Right renal pelvis (tissue), 4 donors: ENCODE results near the gene USP48. TPM values are rescaled to one million over a fixed set of nuclear protein-coding genes. Genes with fewer than 3 reads are reported as not detected.
A peak's percentile ranks its signal among the peaks of the same experiment; 100 is the strongest.
"Not testable (repeated sequence)": the region's sequence is repeated elsewhere in the genome, so short reads cannot be mapped to it uniquely, and the experiment has no call there.

Source experiments
- DNase-seq, 4 donors: peaks; one replicate each; pipeline ENCODE4 v3.0.0-alpha.2; 2013; ENCODE audit warnings: low read depth in 4 of 4, low spot score in 3 of 4, missing footprints in 1 of 4
- polyA plus RNA-seq, 4 donors: library from polyadenylated mRNA; unstranded; fragments of 120-200 nt; gene quantifications; one replicate each; pipeline ENCODE4 v1.2.1, GENCODE V29; 2013; ENCODE audit not compliant: insufficient read length in 4 of 4

The USP48 gene, protein sequence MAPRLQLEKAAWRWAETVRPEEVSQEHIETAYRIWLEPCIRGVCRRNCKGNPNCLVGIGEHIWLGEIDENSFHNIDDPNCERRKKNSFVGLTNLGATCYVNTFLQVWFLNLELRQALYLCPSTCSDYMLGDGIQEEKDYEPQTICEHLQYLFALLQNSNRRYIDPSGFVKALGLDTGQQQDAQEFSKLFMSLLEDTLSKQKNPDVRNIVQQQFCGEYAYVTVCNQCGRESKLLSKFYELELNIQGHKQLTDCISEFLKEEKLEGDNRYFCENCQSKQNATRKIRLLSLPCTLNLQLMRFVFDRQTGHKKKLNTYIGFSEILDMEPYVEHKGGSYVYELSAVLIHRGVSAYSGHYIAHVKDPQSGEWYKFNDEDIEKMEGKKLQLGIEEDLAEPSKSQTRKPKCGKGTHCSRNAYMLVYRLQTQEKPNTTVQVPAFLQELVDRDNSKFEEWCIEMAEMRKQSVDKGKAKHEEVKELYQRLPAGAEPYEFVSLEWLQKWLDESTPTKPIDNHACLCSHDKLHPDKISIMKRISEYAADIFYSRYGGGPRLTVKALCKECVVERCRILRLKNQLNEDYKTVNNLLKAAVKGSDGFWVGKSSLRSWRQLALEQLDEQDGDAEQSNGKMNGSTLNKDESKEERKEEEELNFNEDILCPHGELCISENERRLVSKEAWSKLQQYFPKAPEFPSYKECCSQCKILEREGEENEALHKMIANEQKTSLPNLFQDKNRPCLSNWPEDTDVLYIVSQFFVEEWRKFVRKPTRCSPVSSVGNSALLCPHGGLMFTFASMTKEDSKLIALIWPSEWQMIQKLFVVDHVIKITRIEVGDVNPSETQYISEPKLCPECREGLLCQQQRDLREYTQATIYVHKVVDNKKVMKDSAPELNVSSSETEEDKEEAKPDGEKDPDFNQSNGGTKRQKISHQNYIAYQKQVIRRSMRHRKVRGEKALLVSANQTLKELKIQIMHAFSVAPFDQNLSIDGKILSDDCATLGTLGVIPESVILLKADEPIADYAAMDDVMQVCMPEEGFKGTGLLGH
- polyA plus RNA-seq, result 10 to 100 TPM; 58.9 to 71.7 (median 65.9) TPM

DNA sequence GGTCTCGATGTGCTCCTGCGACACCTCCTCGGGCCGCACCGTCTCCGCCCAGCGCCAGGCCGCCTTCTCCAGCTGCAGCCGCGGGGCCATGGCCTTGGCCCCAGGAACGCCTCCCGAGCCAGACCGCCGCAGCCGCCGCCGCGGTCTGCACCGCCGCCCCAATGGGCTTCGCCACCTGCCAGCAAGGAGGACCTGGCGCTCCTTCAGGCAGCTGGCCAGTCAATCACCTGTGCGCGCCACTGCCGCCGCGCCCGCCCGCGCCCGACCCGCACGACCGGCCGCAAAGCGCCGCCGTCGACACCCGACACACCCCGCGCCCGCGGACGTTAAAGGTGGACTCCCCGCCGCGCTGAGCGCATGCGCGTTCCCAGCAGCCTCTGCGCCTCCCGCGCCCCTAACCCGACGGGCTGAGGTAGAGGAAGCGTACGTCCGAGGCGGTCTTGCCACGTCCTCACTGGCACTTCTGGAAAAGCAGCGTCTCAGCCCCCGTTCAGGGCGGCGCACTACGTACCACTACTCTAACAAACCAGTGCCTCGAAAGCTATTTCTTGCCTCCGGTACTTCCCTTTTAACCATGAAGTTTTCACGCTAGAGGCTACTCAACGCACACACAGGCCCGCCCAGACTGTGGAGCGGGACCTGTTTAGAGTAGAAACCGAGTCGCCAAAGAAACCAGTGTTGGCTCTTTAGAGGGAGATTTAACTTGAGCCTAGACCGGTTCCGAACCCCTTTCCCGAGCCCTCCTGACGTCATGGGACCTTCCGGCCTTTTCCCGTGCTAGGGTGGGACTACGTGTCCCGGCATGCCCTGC lies at the start of gene USP48:
USP48 (minus strand) TSS at position 282 of the 811 bp plus-strand sequence; CDS start at position 90, 192 bp downstream.
- DNase-seq, result peak; percentile 91 to 95 (median 94)

DNA sequence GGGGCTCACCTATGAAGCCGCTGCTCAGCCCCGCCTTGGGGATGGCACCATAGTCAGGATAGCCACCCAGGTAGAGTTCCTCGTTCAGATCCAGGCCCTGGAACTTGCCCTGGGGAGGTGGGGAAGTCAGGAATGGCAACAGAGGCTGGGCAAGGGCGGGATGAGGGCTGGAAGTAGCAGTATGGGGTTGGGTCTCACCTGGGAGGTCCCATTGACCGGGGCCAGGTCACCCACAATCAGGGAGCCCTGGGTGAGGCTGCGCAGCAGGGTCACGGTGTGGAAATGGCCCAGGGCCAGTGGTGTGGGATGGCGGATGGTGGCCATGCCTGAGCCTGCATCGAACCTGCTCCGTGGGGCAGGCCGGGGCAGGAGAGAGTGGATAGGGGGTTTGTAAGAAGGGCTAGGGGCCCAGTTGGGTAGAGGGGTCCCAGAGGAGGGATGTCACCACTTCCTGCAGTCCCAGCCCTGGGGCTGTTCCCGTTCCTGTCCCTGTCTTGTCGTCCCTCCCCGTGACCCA lies 48.6 kb upstream of the USP48 start:
- no peak for DNase-seq

DNA sequence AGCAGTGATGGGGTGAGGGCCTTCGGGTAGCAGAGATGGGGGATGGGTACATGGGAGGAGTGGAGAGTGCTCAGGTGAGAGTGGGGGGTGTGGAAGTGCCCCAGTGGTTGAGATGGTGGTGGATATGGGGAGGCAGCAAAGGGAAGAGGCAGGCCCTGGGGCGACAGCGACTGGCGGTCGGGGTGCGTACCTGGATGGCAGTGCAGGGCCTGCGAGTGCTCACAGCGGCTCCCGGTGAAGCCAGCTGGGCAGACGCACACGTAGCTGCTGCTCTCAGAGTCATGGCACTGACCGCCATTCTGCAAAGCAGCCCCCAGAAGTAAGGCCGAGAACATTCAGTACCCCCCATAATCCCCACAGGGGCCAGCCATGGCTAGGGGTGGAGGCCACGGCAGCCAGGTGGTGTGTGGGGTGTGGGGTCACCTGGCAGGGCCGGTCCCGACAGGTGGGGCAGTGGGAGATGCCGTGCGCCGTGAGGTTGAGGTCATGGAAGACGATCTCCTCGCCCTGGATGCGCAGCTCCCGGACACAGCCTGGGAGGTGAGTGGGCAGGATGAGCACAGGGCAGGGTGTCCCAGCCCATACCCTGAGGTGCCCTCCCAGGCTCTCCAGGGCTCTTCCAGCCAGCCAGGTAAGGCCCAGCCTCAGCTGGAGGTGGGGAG lies 48.0 kb upstream of the USP48 start:
- no peak for DNase-seq

DNA sequence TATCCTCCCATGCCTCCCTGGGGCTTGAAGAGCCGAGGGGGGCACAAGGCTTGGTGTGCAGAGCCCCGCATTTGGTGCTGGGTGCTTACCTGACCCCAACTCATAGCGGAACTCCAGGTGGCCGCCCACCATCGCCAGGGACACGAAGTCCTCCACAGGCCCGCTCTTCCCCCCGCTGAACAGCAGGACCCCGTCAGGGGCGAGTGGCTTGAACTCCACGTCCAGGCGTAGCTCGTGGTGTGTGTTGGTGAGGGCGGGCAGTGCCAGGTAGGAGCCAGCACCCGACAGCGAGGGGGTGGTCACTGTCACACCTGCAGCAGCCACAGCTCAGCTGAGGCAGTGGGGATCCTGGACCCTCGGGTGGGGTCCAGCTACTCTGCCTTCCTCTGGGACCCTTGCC lies 46.3 kb upstream of the USP48 start:
- no peak for DNase-seq

DNA sequence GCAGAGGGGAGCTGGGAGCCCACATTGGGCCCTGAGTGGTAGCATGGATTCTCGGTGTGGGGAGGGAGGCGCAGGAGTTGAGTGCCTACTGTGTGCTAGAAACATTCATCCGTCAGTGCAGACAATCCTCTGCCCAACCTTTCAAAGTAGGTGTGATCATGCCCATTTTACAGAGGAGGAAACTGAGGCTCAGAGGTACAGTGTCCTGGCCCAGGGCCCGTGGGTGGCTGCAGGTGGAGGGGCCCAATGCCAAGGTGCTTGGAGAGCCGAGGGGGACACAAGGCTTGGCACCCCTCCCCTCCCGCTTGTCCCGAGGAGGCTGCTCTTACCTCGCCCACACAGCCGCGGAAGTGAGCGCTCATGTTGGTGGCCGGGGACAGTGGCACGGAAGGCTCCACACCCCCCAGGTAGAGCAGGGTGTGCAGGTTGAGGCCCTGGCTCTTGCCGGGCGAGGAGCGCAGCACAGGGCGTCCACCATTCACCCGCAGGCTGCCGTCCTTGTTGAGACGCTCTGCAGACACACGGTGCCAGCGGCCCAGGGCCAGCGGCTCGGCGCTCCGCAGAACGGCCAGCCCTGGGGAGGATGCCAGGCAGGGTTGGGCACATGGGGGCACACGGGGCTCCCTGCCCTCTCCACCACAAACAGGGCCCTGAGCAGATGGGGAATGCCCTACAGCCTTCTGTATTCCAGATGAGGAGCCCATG lies 45.7 kb upstream of the USP48 start:
- DNase-seq, result no peak

DNA sequence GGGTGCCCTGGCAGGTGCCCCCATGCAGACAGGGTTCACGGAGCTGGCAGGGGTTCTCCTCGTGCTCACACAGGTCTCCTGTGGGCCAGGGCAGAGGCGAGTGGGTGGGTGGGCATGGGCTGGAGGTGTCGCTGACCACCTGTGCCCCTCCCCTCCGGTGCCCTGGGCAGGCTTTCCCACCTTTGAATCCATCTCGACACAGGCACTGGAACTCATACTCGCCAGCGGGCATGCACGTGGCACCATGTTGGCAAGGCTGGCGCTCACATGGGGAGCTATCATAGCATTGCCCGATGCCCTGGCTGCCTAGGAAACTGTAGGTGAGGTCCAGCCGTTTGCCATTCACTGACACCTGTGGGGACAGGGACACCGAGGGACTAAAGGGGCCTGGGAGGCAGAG lies 45.1 kb upstream of the USP48 start:
- no peak for DNase-seq

DNA sequence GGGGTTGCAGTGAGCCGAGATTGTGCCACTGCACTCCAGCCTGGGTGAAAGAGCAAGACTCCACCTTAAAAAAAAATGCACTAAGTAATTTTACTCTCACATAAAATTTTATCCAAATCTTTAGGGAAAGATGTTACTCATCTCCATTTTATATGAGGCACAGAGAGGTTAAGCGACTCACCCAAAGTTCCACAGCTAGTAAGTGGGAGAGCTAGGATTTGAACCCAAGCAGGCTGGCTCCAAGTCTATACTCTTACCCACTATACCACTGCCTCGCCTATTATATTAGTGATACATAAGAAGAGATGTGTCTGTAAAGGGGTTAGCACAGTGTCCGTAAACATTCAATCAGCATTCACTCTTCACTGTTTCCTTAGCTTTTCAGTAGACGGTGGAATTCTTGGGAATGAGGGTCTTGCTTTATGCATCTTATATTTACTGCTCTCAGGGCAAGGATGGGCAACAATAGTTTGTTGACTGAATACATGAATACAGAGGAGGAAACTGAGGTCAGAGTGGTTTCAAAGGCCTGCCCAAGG lies 44.3 kb upstream of the USP48 start:
- DNase-seq, result no peak

DNA sequence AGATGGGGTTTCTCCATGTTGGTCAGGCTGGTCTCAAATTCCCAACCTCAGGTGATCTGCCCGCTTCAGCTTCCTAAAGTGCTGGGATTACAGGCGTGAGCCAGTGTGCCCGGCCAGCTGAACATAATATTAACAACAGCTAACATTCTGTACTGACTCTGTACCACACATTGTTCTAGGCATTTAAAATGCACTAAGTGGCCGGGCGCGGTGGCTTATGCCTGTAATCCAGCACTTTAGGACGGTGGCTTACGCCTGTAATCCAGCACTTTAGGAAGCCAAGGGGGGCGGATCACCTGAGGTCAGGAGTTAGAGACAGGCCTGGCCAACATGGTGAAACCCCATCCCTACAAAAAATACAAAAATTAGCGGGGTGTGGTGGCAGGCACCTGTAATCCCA lies 43.7 kb upstream of the USP48 start:
- DNase-seq, result not testable (repeated sequence)

DNA sequence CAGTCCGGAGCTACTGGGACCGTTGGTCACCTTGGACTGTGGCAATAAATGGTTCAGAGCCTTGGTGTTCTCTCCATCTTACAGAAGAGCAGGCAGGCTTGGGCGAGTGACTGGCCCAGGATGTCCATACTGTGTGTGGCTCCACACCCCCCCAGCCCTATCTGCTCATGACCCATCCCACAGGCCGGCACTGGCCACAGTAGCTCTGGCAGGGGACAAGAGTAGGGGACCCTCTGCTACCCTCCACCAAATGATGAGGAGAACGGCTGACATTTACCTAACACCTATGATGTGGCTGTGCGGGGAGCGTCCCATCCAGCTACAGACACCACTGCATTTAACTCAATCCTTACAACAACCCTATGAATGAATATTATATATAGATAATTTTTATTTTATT lies 42.4 kb upstream of the USP48 start:
- DNase-seq, result no peak

DNA sequence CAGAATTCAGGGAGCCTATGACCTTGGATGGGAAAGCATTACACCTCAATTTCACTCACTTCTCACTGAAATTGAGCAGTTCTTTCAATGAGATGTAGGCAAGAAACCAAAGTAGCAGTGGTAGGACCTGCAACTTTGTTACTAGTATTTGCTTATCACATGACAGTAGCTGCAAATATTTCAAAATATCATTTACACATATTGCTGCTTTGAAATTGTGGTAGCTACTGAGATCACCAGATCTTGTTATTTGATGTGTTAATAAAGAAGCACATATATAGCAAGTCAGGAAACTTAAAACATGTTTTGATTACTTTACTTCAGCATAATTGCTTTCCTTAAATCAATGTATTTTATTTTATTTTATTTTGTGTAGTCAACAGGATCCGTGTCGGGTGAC lies 42.0 kb upstream of the USP48 start:
- DNase-seq, result no peak

DNA sequence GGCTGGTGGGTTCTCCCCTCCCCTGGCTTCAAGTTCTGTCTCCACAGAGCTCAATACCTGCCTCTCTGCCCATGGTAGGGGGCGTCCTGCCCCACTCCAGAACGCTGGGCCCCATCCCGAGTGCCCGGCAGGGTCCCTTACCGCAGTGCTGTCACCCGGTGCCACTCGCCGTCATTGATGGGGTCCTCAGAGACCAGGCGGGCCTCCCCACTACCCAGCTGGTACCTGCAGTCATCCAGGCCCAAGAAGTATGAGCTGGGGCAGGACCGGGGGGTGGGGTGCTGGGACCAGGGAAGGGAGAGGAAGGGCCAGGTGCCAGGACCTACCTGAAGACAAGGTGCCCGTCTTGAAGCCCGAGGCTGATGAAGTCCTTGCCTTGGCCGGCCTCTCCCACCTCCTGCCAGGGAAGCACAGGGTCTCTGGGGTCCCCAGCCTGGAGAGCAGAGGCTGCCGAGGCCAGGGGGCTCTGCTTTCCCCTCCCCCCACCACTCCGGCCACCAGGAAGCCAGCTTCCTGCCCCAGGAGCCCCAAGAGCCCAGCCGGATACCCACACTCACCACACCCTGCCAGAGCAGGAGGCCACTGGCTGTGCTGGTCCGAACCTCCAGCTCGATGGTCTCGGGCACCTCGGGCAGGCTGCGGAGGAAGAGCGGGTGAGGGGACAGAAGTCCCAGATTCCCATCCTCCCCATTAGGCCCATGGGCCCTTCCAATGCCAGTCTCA lies 41.2 kb upstream of the USP48 start:
- no peak for DNase-seq

DNA sequence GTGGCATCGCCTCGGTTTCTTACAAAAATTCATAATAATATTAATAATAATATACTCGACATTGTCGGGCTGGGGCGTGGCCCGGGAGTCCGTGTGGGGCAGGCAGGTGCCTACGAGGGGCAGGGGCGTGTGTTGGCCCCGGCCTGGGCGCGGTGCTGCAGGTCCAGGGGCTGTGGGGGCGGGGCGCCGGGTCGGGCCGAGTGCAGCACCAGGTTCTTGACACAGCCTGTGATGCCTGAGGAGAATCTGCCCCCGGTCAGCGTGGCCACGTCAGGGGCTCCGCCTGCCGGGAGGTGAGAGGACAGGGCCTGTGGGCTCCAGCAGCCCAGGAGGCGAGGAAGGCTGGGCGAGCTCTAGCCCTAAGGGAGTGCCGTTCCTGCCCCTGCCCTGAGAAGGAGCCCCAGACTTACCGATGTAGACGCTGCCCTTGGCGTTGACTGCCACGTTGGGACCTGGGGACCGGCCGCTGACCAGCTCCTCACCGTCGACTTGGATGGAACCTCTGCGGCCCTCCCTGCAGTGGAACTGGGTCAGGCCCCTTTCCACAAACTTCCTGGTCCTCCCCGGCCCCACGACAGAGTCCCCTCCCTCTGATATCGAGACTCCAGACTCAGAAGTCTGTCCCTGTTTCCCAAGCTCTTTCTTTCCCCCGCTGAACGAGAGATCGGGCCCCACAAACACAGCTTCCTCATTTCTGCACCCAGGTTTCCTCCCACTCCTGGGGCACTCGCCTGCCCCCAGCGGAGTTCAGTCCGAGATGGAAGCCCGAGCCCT lies 40.4 kb upstream of the USP48 start:
- DNase-seq, result no peak

DNA sequence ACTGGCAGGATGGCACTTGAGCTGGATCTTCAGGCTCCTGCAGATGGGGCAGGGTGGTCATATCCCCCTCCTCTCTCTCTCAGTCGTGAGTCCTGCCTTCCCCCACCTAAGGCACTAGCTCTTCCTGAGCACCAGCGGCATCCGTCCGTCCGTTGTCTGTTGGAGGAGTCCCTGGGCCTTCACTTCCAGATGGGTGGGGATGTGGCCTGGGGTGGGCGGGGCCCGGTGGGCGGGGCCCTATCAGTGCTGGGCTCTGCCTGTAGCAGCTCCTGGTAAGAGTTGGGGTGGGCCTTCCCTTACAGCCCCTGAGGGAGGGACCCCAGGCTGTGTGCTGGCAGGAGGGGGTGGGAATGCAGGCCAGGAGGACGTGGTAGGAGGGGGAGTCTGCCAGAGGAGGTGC lies 39.4 kb upstream of the USP48 start:
- DNase-seq, result no peak

DNA sequence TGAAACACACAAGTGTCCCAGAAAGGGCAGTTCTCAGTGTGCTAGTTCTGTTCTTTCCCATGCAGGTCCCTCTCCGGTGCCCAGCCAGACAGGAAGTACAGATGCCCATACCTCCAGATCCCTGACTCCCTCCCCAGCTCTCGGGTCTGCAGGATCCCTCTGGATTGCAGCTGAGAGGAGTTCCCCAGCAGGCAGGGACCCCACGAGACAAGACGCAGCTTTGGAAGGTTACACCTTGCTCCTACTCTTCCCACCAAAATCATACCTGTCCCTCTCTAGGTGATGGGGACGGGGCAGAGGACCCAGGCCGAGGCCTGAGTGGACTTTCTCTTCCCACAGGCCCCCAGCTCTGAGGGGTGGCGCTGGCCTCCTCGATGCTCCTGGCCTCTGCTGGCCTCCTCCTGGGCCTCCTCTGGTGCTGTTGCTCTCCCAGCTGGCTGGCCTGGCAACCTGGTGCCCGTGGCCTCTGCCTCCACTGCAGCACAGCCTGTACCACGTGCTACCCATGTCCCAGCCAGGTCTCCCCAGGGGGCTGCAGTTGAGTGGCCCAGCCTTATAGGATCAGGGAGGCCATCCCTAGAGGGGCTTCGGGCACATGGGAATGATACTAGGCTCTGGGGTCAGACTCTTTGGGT lies 38.6 kb upstream of the USP48 start:
- no peak for DNase-seq

DNA sequence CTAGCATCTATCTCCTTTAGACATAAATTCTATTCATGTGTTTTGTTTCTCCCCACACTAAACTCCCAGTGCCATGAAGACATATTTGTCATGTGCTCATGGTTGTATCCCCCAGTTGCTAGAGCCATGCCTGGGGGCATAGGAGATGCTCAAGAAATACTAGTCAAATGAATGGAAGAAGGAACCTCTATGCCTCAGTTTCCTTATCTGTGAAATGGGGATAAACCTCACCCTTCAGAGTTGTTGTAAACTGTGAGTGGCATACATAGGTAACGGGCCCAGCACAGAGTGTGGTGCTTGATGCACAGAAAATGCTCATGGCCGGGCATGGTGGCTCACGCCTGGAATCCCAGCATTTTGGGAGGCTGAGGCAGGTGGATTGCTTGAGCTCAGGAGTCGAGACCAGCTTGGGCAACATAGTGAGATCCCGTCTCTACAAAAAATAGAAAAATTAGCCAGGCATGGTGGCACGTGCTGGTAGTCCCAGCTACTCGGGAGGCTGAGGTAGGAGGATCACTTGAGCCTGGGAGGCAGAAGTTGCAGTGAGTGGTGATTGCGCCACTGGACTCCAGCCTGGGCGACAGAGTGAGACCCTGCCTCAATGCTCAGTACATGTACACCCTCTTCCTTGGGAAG lies 37.8 kb upstream of the USP48 start:
- no peak for DNase-seq

DNA sequence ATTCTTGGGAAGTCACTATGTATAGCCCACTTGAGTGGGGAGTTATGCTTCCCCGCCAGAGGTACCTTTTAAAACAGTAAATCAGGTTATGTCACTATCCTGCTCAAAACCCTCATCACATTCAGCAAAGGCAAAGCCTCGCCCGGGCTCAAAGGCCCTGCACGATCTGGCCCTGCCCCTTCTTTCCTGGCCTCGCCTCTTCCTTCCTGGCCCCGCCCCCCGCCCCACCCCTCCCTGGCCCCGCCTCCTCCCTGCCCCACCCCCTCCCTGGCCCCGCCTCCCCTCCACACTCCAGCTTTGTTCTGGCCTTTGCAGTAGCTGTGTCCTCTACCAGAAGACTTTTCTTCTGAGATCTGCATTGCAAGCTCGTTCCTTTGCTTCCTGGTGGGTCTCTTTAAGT lies 35.7 kb upstream of the USP48 start:
- no peak for DNase-seq
